ENCODE results near the gene PLXNA1.

The PLXNA1 gene

GRCh38 chr3:126982471-126983175 is at the start of gene PLXNA1:
Gene PLXNA1 (plus strand): TSS chr3:126983115. CDS start chr3:126988594, 5,479 bp downstream.
- peak; percentile 80 to 84 for DNase-seq

- no peak for DNase-seq
These were observed 48.8 kb upstream of the PLXNA1 start for GRCh38 chr3:126934031-126934531.

GRCh38 chr3:126934991-126935390 is 47.9 kb upstream of the PLXNA1 start:
- DNase-seq: no peak

GRCh38 chr3:126935756-126936509 is 47.0 kb upstream of the PLXNA1 start:
- DNase-seq: peak; percentile 38

DNA sequence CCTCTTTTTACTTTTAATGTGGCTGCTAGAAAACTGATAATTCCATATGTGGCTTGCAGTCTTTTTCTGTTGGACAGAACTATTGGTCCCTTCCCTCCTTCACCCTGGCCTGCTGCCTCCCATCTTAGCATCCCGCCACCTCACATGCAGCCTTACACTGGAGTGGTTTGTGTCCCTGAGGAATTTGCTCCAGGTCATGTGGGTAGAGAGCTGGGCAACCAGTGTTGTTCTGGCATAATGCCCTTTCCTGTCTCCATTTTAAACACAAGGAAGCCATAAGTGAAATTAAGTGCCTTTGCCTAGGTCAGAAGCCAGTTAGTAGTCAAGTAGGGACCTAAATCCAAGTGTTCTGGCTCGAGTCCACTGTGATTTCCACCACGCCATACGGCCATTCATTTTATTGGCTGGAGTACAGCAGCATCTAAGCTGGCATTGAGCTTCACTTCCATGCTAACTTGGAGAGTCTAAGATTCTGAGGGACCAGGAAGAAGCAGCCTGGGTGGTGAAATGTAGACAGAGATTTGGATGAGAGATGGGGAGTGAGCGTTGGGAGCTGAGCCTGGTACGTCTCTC is 46.0 kb upstream of the PLXNA1 start:
- no peak for DNase-seq

GRCh38 chr3:126937533-126937932 is 45.4 kb upstream of the PLXNA1 start:
- DNase-seq: no peak

DNA sequence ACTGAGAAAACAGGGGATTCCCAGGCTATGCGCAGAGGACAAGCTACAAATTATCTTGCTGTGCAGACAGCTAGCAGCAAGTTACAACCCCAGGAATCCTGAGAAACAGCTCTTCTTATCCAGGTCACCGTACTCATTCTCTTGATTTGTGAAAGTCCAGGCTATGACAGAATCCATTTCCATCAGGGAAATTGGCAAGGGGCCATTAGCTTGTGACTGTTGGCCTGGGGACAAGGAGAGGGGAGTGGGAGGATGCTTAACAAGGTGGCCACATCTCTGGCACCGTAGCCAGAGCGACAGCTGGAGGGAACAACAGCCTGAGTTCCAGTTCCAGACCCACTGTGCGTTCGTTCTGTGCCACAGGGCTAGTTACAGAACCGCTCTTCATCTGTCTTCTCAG is 44.9 kb upstream of the PLXNA1 start:
- no peak for DNase-seq

DNA sequence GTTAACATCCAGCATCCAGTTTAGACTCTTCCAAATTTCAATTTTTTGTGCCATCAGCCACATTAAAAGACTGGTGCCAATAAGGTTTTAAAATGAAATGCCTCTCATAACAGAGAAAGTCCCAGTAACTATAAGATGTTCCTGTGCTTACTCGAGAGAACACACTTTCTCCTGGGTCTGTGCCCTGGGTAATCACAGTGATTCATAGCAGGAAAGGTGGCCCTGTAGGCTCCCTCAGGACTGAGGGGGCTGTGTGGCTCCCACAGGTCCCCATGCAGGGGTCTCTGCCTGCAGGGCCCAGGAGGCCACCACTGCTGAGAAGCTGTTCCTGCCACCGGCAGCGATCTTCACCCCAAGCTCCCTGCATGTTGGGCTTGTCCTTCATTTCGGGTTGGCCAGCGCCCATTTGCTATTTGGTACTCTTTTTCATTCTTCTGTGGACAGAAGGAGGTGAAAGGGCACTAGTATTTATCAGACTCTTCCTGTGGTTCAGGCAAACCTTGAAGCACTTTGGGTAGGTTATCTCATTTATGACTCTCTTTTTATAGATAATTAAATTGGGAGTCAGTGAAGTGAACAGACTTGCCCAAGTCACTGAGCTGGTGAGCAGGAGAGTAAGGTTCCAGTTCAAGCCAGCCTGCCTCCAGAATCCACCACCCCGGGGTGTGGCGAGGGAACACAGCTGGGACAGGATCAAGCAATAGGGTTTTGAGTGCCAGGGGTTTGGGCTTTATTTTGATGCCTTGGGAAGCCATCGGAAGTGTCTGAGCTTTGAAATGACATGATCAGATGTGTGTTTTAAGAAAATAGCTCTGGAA is 44.2 kb upstream of the PLXNA1 start:
- DNase-seq: no peak

- no peak for DNase-seq
These were observed 43.6 kb upstream of the PLXNA1 start for GRCh38 chr3:126939338-126939718.

GRCh38 chr3:126939733-126940132 is 43.2 kb upstream of the PLXNA1 start:
- DNase-seq: no peak

DNA sequence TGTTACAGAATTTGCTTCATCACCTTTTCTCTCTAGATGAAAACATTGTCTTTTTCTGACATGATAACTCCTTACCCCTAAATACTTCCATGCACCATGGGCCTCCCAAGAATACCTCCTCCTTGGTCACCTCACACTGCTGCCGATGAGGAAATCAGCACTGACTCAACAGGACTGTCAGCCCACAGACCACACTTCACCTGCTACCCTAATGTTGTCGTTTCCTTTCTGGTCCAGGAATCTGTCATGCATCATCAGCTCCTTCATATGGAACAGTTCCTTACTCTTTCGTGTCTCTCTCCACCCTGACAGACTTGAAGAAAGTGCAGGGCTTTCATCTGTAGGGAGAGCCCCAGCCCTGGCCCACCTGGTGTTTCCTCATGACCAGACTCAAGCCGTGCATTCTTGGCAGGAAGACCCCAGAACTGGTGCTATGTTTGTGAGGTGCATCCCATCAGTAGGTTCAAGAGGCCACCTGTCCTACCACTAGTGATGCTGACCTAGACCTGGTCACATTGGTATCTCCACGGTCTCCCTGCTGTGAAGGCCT is 41.1 kb upstream of the PLXNA1 start:
- DNase-seq: no peak

DNA sequence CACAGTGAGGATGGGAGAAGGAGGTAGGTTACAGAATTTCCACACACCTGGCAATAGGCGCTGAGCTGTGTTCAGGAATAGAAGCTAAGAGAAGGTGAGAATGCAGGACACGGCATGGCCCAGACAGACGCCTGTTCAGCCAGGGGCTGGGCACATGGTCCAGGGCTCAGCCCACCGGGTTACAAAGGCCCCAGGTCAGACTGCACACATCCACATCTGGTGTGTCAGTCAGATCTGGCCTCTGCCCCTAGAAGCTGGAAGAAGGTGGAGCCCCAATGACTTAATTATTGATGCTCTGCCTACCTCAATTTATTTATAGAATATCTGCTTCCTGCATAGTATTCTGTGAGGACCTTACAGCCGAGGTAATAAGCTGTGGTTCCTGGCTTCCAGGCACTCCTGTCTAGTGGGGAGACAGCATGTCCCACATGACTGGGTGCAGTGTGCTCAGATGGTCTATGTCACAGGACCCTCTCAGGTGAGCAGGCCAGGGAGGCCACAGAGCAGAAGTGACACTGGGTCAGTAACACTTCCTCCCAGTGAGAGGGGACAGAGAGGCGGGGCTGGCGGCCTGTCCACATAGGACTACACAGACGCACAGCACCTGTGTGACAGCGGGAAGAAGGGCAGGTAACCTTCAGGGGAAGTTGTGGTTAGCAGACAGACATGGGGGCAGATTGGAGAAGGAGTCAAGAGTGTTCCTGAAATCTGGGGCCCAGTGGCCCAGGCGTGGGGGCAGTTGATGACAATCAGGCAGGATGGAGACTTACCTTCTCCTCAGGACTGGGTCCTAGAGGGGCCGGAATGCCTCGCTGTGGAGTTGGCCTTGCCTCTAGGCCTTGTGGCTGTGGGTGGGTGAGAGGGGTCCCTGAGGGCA is 38.6 kb upstream of the PLXNA1 start:
- DNase-seq: no peak

GRCh38 chr3:126945171-126945721 is 37.7 kb upstream of the PLXNA1 start:
- no peak for DNase-seq

DNA sequence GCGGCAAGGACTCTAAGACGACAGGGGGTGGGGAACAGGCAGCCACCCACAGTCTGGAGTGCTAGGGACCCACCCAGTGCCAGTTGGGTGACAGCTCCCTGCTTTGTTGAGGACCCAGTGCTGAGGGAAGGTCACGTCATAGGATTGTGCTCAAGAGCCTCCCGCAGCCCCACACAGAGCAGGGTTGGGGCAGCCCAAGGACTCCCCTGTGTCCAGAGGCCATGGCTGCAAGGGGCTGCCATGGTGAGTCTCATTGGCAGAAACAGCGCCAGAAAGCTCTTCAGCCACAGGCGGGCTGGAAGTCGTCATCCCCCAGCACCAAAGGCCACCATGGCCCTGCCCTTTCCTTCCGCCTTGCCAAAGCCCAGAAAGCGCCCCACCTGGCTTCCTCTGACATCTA is 37.0 kb upstream of the PLXNA1 start:
- no peak for DNase-seq

- no peak for DNase-seq
These were observed 36.5 kb upstream of the PLXNA1 start for GRCh38 chr3:126946405-126946804.

GRCh38 chr3:126947429-126947828 is 35.5 kb upstream of the PLXNA1 start:
- no peak for DNase-seq

GRCh38 chr3:126948980-126949535 is 33.9 kb upstream of the PLXNA1 start:
- DNase-seq: no peak

GRCh38 chr3:126951561-126951960 is 31.4 kb upstream of the PLXNA1 start:
- no peak for DNase-seq

GRCh38 chr3:126952261-126952982 is 30.5 kb upstream of the PLXNA1 start:
- no peak for DNase-seq

- DNase-seq: no peak
These were observed 29.8 kb upstream of the PLXNA1 start for GRCh38 chr3:126952983-126953660.
